T-helper 2 cell treated with Interferon-gamma antibody and Interleukin-4, amounts not matched to agents 5 μg/mL and 100 μg/mL, for 36 hours (primary cell): ENCODE data around the gene PGGHG.
"Not testable (repeated sequence)": the region's sequence is repeated elsewhere in the genome, so short reads cannot be mapped to it uniquely, and the experiment has no call there.

Source experiments
- DNase-seq: peaks from one replicate; pipeline ENCODE4 v3.0.0; 2021; ENCODE audit warnings: low spot score
- H3K27ac Mint-ChIP-seq: one replicate; pipeline ENCODE4 v1.8.0; 2021; ENCODE audit warnings: mild to moderate bottlenecking, mixed read lengths
- H3K27me3 Mint-ChIP-seq: one replicate; pipeline ENCODE4 v1.8.0; 2021; ENCODE audit warnings: low read depth, mixed read lengths
- H3K36me3 Mint-ChIP-seq: one replicate; pipeline ENCODE4 v1.8.0; 2021; ENCODE audit warnings: low read depth, mixed read lengths
- H3K4me1 Mint-ChIP-seq: one replicate; pipeline ENCODE4 v1.8.0; 2021; ENCODE audit warnings: low read depth, mixed read lengths
- H3K4me3 Mint-ChIP-seq: one replicate; pipeline ENCODE4 v1.8.0; 2022; ENCODE audit warnings: mild to moderate bottlenecking, moderate library complexity, mixed read lengths
- H3K9me3 Mint-ChIP-seq: one replicate; pipeline ENCODE4 v1.8.0; 2021; ENCODE audit warnings: mixed read lengths

The PGGHG gene

DNA sequence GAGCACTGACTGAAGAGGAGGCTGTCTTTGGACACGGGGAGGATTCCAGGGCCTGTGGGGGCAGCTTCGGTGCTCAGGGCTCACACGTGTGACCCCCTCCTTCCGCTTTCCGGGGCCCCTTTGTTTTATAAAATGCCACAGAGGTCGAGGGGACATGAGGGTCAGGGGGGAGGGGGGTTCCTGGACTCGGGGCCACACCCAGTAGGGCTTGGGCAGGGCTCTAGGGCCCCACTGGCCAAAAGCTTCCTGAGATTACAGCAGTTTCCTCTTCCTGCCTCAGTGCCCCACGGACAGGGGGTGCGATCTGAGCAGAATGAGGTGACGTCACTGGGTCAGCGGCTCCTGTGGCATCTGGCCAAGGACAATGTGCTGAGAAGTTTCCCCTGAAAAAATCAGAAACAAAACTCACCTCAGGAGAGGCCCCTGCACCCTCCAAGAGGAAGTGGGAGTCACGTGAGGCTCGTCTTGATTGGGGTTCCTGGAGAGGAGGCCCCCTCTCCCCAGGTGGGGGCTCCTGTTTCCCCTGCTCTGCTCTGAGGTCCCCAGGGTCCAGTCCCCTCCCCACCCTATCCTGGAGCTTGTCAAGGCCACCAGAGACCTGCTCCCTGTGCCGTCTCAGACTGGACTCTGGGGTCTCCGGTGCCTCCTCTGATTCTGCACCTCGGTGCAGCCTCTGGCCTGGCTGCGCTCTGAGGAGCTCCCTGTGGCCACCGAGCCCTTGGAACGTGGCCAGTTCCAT is 38.1 kb downstream of the PGGHG start:
- Mint-ChIP-seq H3K4me3 (peak overlapping the region; percentile 79), H3K9me3 (no peaks in the 10 kb centered on the region), H3K36me3 (peaks cover 8% of the 10 kb centered on the region), H3K27ac (peak overlapping the region; percentile 95), H3K27me3 (no peaks in the 10 kb centered on the region), H3K4me1 (peaks cover 62% of the 10 kb centered on the region)
- peak; percentile 67 for DNase-seq

DNA sequence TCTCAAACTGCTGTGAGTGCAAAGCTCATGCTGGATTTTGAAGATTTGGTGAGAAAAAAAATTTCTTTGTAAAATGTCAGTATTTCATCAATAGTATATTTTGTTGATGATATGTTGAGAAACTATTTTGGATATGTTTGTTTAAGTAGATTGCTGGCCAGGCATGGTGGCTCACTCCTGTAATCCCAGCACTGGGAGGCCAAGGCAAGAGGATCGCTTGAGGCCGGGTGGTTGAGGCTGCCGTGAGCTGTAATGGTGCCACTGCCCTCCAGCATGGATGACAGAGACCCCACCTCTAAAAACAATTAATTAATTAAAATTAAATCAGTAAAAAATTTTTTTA is 38.6 kb downstream of the PGGHG start:
- peaks cover 63% of the 10 kb centered on the region for H3K4me1 Mint-ChIP-seq
- peaks cover 8% of the 10 kb centered on the region for H3K36me3 Mint-ChIP-seq
- no peaks in the 10 kb centered on the region for H3K9me3 Mint-ChIP-seq

DNA sequence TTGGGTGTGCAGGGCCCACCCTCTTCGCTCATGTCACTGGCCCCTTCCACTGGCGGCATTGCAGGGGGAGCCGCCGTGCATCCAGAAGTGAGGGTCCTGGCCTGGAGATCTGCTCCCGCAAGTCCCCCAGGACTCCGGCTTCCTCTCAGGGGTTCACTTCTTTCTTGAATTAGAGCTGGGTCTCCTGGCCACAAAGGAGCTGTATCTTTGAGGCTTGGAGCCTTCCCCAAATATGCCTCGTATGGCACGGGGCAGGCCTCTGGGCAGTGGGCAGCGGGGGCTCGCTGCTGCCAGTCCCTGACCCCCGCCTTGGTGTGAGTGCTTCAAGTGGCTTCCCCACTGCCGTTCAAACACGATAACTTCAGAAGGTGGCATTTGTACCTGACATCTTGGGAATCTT is 39.1 kb downstream of the PGGHG start:
- Mint-ChIP-seq H3K27me3 (no peaks in the 10 kb centered on the region), H3K36me3 (peaks cover 10% of the 10 kb centered on the region), H3K4me1 (peaks cover 65% of the 10 kb centered on the region), H3K27ac (peak overlapping the region; percentile 49), H3K4me3 (peak overlapping the region; percentile 21), H3K9me3 (no peaks in the 10 kb centered on the region)
- no peak for DNase-seq

More for the DNA sequence above, 38.6 kb downstream of the PGGHG start:
- DNase-seq: no peak
- Mint-ChIP-seq H3K4me3 (peak overlapping the region; percentile 79), H3K27me3 (no peaks in the 10 kb centered on the region), H3K27ac (peak overlapping the region; percentile 95)

DNA sequence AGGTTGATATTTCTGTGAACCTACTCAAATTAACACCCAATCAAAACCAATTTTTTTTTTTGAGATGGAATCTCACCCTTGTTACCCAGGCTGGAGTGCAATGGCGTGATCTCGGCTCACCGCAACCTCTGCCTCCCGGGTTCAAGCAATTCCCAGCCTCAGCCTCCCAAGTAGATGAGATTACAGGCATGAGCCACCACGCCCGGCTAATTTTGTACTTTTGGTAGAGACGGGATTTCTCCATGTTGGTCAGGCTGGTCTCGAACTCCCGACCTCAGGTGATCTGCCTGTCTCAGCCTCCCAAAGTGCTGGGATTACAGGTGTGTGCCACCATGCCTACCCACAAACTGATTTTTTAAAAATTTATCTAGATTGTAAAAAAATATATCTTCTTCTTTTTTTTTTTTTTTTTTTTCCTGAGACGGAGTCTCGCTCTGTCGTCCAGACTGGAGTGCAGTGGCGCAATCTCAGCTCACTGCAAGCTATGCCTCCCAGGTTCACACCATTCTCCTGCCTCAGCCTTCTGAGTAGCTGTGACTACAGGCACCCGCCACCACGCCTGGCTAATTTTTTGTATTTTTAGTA is 39.7 kb downstream of the PGGHG start:
- Mint-ChIP-seq H3K4me3 (peak overlapping the region; percentile 65), H3K36me3 (peaks cover 14% of the 10 kb centered on the region), H3K4me1 (peaks cover 67% of the 10 kb centered on the region), H3K27ac (peak overlapping the region; percentile 85)
- not testable (repeated sequence) for DNase-seq, H3K9me3 Mint-ChIP-seq, H3K27me3 Mint-ChIP-seq

GRCh38 chr11:329886-330253 is 40.9 kb downstream of the PGGHG start:
- H3K9me3 Mint-ChIP-seq: no peaks in the 10 kb centered on the region
- H3K4me1 Mint-ChIP-seq: peaks cover 61% of the 10 kb centered on the region
- H3K27ac Mint-ChIP-seq: peak overlapping the region; percentile 85
- no peaks in the 10 kb centered on the region for H3K27me3 Mint-ChIP-seq
- peak overlapping the region; percentile 65 for H3K4me3 Mint-ChIP-seq
- no peak for DNase-seq
- H3K36me3 Mint-ChIP-seq: peaks cover 14% of the 10 kb centered on the region

- H3K36me3 Mint-ChIP-seq: peaks cover 14% of the 10 kb centered on the region
- no peaks in the 10 kb centered on the region for H3K9me3 Mint-ChIP-seq
- H3K27me3 Mint-ChIP-seq: no peaks in the 10 kb centered on the region
- peak overlapping the region; percentile 65 for H3K4me3 Mint-ChIP-seq
- H3K27ac Mint-ChIP-seq: peak overlapping the region; percentile 85
- no peak for DNase-seq
- peaks cover 59% of the 10 kb centered on the region for H3K4me1 Mint-ChIP-seq
Measured at GRCh38 chr11:330307-330693, 41.4 kb downstream of the PGGHG start.

GRCh38 chr11:330694-331357 is 41.9 kb downstream of the PGGHG start:
- H3K36me3 Mint-ChIP-seq: peaks cover 14% of the 10 kb centered on the region
- no peaks in the 10 kb centered on the region for H3K9me3 Mint-ChIP-seq
- H3K27ac Mint-ChIP-seq: peak overlapping the region; percentile 77
- H3K27me3 Mint-ChIP-seq: no peaks in the 10 kb centered on the region
- H3K4me3 Mint-ChIP-seq: peak overlapping the region; percentile 65
- DNase-seq: no peak
- peaks cover 59% of the 10 kb centered on the region for H3K4me1 Mint-ChIP-seq

- peaks cover 55% of the 10 kb centered on the region for H3K4me1 Mint-ChIP-seq
- no peaks in the 10 kb centered on the region for H3K27me3 Mint-ChIP-seq
- DNase-seq: no peak
- peak overlapping the region; percentile 77 for H3K27ac Mint-ChIP-seq
- peaks cover 14% of the 10 kb centered on the region for H3K36me3 Mint-ChIP-seq
- no peaks in the 10 kb centered on the region for H3K9me3 Mint-ChIP-seq
- H3K4me3 Mint-ChIP-seq: peak overlapping the region; percentile 65
Measured at GRCh38 chr11:331358-332060, 42.6 kb downstream of the PGGHG start.

DNA sequence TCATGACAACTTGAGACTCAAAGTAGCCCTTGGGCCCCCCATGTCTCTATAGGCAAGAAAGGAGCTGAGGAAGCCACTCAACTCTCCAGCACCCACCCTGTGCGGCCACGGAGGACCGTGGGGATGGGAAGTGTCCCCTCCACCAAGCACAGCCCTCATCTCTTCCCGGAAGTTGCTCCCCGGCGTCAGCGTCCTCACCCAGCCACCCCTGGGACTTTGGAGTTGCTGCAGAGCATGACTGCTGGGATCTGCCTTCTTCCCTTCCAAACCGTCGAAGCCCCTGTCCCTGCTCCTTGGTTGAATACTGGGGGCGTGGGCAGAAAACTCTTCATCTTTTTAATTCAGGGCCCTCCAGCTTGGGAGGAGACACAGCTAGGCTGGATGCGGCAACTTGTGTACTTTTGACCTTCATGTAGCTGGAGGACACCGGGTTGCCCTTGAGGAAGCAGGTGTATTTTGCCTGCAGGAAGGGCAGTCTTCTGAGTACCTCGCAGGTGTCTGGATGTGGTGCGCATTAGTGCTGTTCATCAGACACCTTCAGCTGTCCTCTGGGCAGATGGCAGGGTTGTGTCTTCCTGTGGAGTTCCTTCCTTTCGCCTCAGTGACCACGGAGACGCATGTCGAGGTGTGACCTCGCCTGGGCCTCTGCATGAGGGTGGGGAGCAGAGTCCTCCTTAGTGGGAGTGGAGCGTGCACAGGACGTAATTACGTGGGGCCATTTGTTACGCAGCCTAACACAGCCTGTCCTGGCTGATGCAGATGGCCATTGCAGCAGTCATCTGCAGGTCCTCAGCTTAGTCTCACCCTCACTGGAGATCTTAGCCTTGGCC is 43.9 kb downstream of the PGGHG start:
- H3K4me1 Mint-ChIP-seq: peaks cover 48% of the 10 kb centered on the region
- H3K36me3 Mint-ChIP-seq: peaks cover 14% of the 10 kb centered on the region
- H3K27ac Mint-ChIP-seq: peak overlapping the region; percentile 49
- no peak overlapping the region for H3K4me3 Mint-ChIP-seq
- DNase-seq: no peak
- no peaks in the 10 kb centered on the region for H3K27me3 Mint-ChIP-seq
- H3K9me3 Mint-ChIP-seq: no peaks in the 10 kb centered on the region

GRCh38 chr11:333616-334263 is 44.8 kb downstream of the PGGHG start:
- not testable (repeated sequence) for H3K27ac Mint-ChIP-seq
- H3K4me1 Mint-ChIP-seq: peaks cover 44% of the 10 kb centered on the region

DNA sequence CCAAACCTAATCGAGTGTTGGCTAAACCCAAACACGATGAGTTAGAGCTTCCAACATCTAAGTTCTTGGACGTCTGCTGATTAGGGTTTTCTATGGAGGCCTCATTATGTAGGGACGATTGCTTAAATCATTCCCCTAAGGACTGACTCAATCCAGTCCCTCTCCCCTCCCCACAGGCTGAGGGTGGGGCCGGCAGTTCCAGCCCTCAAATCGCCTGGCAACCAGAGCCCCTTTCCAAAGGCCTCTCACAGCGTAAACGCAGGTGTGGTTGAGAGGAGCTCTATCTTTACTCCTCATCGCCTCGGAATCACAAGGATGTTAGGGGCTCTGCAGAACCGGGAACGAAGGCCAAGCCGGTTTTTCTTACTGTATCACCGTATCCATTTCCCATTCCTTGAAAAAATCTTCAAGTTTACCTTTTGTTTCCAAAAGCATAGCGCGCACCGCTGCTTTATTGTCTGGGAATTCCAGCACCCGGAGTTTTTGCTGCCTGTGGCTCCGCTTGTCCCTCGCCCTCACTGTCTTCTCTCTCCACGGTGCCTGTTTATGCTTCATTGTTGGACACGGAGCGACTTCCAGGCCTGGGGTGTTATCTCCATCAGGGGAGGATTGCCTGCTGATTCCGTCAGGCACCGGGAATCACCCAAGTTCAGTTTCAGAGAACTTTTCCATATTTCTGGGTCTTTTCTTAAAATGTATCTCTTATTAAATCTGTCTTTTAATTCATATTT is 45.5 kb downstream of the PGGHG start:
- Mint-ChIP-seq H3K9me3 (no peaks in the 10 kb centered on the region), H3K27ac (no peak overlapping the region), H3K4me1 (peaks cover 38% of the 10 kb centered on the region), H3K36me3 (peaks cover 11% of the 10 kb centered on the region), H3K4me3 (no peak overlapping the region), H3K27me3 (no peaks in the 10 kb centered on the region)
- no peak for DNase-seq

More at GRCh38 chr11:333616-334263, 44.8 kb downstream of the PGGHG start:
- not testable (repeated sequence) for H3K27me3 Mint-ChIP-seq, H3K4me3 Mint-ChIP-seq, DNase-seq, H3K9me3 Mint-ChIP-seq
- H3K36me3 Mint-ChIP-seq: peaks cover 14% of the 10 kb centered on the region

DNA sequence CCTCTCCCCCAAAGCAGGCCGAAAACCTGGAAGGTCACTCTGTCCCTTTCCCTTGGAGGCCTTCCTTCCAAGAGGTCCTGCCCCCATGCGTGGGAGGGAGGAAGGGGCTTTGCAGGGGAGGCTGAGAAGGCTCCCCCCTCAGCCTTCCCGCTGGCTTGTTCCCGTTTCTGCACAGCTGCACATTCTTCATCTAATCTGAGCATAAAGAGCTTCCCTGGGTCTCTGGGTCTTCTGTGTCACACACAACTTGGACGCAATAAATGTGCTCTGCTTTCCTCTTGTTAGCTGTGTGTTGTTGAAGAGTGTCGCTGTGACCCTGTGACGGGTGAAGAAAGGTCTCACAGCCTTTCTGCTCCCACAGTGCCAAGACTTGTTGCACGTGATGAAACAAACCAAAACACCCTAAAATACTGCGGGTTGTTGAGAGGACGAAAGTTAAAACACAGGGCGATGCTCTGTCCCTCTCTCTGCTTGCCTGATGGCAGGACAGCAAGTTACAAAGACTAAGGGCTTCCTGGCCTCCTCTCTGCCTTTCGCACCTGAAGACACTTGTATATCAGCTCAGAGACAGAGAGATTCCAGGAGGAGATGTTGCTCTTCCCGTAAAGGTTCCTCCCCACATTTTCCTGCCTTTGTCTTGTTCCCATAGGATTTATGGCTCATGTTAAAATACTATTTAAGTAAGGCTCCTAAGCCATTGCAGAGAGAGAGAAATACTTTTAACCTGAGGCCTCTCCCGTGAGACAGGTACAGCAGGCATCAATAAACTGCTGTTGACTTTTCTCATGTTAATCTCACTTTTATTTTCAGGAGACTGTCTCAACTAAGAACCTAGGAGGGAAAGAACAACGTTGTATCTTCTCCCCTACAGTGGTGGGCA is 47.1 kb downstream of the PGGHG start:
- no peak for DNase-seq
- Mint-ChIP-seq H3K4me1 (peaks cover 30% of the 10 kb centered on the region), H3K27me3 (peaks cover 8% of the 10 kb centered on the region), H3K4me3 (no peak overlapping the region), H3K27ac (no peak overlapping the region), H3K36me3 (peaks cover 8% of the 10 kb centered on the region), H3K9me3 (no peaks in the 10 kb centered on the region)
